BE2C (cell line): ENCODE data around the gene PDE6A.

ENCODE experiments used
- DNase-seq: peaks from one replicate; pipeline ENCODE4 v3.0.0-alpha.2; 2020
- H3K27me3 ChIP-seq: fragments of 250-450 bp; sonication (Bioruptor Pico); 2 replicates; pipeline ENCODE4 v1.5.1; 2020; ENCODE audit warnings: mild to moderate bottlenecking
- H3K36me3 ChIP-seq: fragments of 250-450 bp; sonication (Bioruptor Pico); 2 replicates; pipeline ENCODE4 v1.5.1; 2020; ENCODE audit warnings: mild to moderate bottlenecking
- H3K4me1 ChIP-seq: fragments of 250-450 bp; sonication (Bioruptor Pico); 2 replicates; pipeline ENCODE4 v1.5.1; 2020
- H3K4me3 ChIP-seq: 2 replicates; pipeline ENCODE4 v1.5.1; 2011; ENCODE audit warnings: low read depth, low read length
- H3K9me3 ChIP-seq: fragments of 250-450 bp; sonication (Bioruptor Pico); 2 replicates; pipeline ENCODE4 v1.5.1; 2020
- CTCF ChIP-seq: IDR thresholded peaks from 2 replicates; pipeline ENCODE4 v1.5.1; 2012; ENCODE audit warnings: mild to moderate bottlenecking, low read depth, low read length

PDE6A gene

GRCh38 chr5:149979896-149980295 lies 35.3 kb upstream of the PDE6A start:
- DNase-seq, result no peak
- no peaks in the 10 kb centered on the region for H3K4me1 ChIP-seq
- no peaks in the 10 kb centered on the region for H3K36me3 ChIP-seq
- H3K27me3 ChIP-seq, result no peaks in the 10 kb centered on the region
- no peak overlapping the region for H3K4me3 ChIP-seq
- no peaks in the 10 kb centered on the region for H3K9me3 ChIP-seq
- TF ChIP-seq CTCF, result no peak

- Histone ChIP-seq H3K36me3 (no peaks in the 10 kb centered on the region), H3K4me3 (no peak overlapping the region), H3K4me1 (no peaks in the 10 kb centered on the region), H3K27me3 (no peaks in the 10 kb centered on the region), H3K9me3 (no peaks in the 10 kb centered on the region)
- no peak for TF ChIP-seq CTCF
- DNase-seq, result no peak
Measured at GRCh38 chr5:149975409-149975808, 30.8 kb upstream of the PDE6A start.

- TF ChIP-seq CTCF, result no peak
- no peak for DNase-seq
Measured at GRCh38 chr5:149969181-149969930, 24.8 kb upstream of the PDE6A start.

GRCh38 chr5:149966946-149967345 lies 22.4 kb upstream of the PDE6A start:
- H3K4me3 ChIP-seq, result no peak overlapping the region
- H3K36me3 ChIP-seq, result no peaks in the 10 kb centered on the region
- no peaks in the 10 kb centered on the region for H3K9me3 ChIP-seq
- no peak for DNase-seq
- no peaks in the 10 kb centered on the region for H3K4me1 ChIP-seq
- no peaks in the 10 kb centered on the region for H3K27me3 ChIP-seq
- TF ChIP-seq CTCF, result no peak

More at GRCh38 chr5:149969181-149969930, 24.8 kb upstream of the PDE6A start:
- Histone ChIP-seq H3K36me3 (no peaks in the 10 kb centered on the region), H3K27me3 (no peaks in the 10 kb centered on the region), H3K4me1 (no peaks in the 10 kb centered on the region), H3K4me3 (no peak overlapping the region), H3K9me3 (no peaks in the 10 kb centered on the region)

- no peaks in the 10 kb centered on the region for H3K36me3 ChIP-seq
- no peaks in the 10 kb centered on the region for H3K27me3 ChIP-seq
- DNase-seq, result no peak
- peaks cover 5% of the 10 kb centered on the region for H3K4me1 ChIP-seq
- no peak for TF ChIP-seq CTCF
- no peak overlapping the region for H3K4me3 ChIP-seq
- no peaks in the 10 kb centered on the region for H3K9me3 ChIP-seq
Measured at GRCh38 chr5:149963729-149964128, 19.1 kb upstream of the PDE6A start.

- H3K9me3 ChIP-seq, result no peaks in the 10 kb centered on the region
- H3K27me3 ChIP-seq, result no peaks in the 10 kb centered on the region
- TF ChIP-seq CTCF, result no peak
- no peaks in the 10 kb centered on the region for H3K36me3 ChIP-seq
- H3K4me3 ChIP-seq, result no peak overlapping the region
- H3K4me1 ChIP-seq, result peaks cover 5% of the 10 kb centered on the region
- no peak for DNase-seq
Measured at GRCh38 chr5:149962601-149963300, 18.2 kb upstream of the PDE6A start.
